SJCRH30 (cell line): ENCODE measurements around the gene ELP2. TPM values are rescaled to one million over a fixed set of nuclear protein-coding genes. Genes with fewer than 3 reads are reported as not detected.

Experiments used
- DNase-seq, 2 experiments: peaks; one replicate each; pipeline ENCODE4 v3.0.0-alpha.2; 2015 to 2020
- H3K27ac ChIP-seq: fragments of 250-450 bp; sonication (Bioruptor Pico); 2 replicates; pipeline ENCODE4 v1.5.1; 2020; ENCODE audit warnings: mild to moderate bottlenecking, moderate library complexity
- H3K27me3 ChIP-seq: fragments of 250-450 bp; sonication (Bioruptor Pico); 2 replicates; pipeline ENCODE4 v1.5.1; 2020; ENCODE audit warnings: mild to moderate bottlenecking, moderate library complexity
- H3K36me3 ChIP-seq: fragments of 250-450 bp; sonication (Bioruptor Pico); 2 replicates; pipeline ENCODE4 v1.5.1; 2020; ENCODE audit warnings: mild to moderate bottlenecking, moderate library complexity
- H3K4me1 ChIP-seq: fragments of 250-450 bp; sonication (Bioruptor Pico); 2 replicates; pipeline ENCODE4 v1.5.1; 2020; ENCODE audit warnings: mild to moderate bottlenecking, moderate library complexity
- H3K4me3 ChIP-seq: fragments of 250-450 bp; sonication (Bioruptor Pico); 2 replicates; pipeline ENCODE4 v1.5.1; 2020; ENCODE audit warnings: mild to moderate bottlenecking, moderate library complexity
- H3K9me3 ChIP-seq: fragments of 250-450 bp; sonication (Bioruptor Pico); replicated peaks from 2 replicates; pipeline ENCODE4 v1.5.1; 2020; ENCODE audit warnings: mild to moderate bottlenecking, moderate library complexity
- total RNA-seq: library from RNA; depleted of rRNA; stranded (reverse); fragments of >200 nt; shearing (Covaris generic); gene quantifications from 2 replicates; pipeline ENCODE4 v1.2.3, GENCODE V29; 2014

The ELP2 gene
- total RNA-seq, 1 experiment from 2014 or later, result 72.2 TPM

- Histone ChIP-seq H3K36me3 (no peaks in the 10 kb centered on the region), H3K4me3 (no peak overlapping the region), H3K27me3 (no peaks in the 10 kb centered on the region), H3K4me1 (no peaks in the 10 kb centered on the region), H3K27ac (no peak overlapping the region), H3K9me3 (no peaks in the 10 kb centered on the region)
- DNase-seq, result no peak
Observed at GRCh38 chr18:36185157-36185556, 55.5 kb downstream of the ELP2 start.

DNA sequence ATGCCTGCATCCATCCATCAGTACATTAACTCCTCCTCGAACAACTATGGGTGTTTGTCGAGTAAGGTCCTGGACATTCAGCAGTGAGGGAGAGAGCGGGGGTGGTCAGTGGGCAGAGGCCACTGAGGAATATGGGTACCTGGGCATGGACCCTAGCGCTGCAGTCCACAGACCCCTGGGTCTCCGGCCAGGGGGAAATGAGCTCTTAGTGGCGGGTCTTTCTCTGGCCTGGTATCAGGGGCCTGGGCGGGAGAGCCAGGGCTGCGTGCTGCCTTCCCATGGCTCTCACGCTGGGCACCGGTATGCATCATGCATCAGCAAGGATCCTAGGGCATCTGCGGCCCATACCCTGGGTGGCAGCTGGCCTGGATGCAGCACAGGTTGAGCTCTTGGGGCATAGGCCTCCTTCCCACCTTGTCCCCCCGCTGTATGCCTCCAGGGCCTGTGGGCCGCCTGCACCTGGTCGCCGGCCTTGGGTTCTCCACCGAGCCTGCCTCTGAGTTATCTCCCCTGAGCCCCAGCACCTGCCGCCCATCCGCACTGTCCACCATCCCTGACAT, 56.3 kb downstream of the ELP2 start:
- Histone ChIP-seq H3K4me1 (no peaks in the 10 kb centered on the region), H3K9me3 (no peaks in the 10 kb centered on the region), H3K27ac (no peak overlapping the region), H3K27me3 (no peaks in the 10 kb centered on the region), H3K36me3 (no peaks in the 10 kb centered on the region), H3K4me3 (no peak overlapping the region)
- DNase-seq, result no peak

- Histone ChIP-seq H3K9me3 (no peaks in the 10 kb centered on the region), H3K36me3 (no peaks in the 10 kb centered on the region), H3K4me1 (no peaks in the 10 kb centered on the region), H3K27ac (no peak overlapping the region), H3K27me3 (no peaks in the 10 kb centered on the region), H3K4me3 (peak overlapping the region; percentile 46)
- no peak for DNase-seq
Observed at GRCh38 chr18:36186461-36187192, 56.9 kb downstream of the ELP2 start.

GRCh38 chr18:36187193-36187825, 57.6 kb downstream of the ELP2 start, which contains the start of gene MOCOS:
MOCOS (plus strand) TSS chr18:36187497; CDS start chr18:36187540, 43 bp downstream.
- peak within 1 kb of the TSS; percentile 46 for H3K4me3 ChIP-seq
- DNase-seq, result peak in 1 of 2 experiments; percentile 6
- no peaks in the 10 kb centered on the region for H3K27me3 ChIP-seq
- no peaks in the 10 kb centered on the region for H3K9me3 ChIP-seq
- no peaks in the 10 kb centered on the region for H3K36me3 ChIP-seq
- no peaks in the 10 kb centered on the region for H3K4me1 ChIP-seq
- H3K27ac ChIP-seq, result no peak within 1 kb of the TSS

- no peak for DNase-seq
- H3K4me3 ChIP-seq, result no peak overlapping the region
- no peak overlapping the region for H3K27ac ChIP-seq
Observed at GRCh38 chr18:36187826-36188721, 58.4 kb downstream of the ELP2 start.

DNA sequence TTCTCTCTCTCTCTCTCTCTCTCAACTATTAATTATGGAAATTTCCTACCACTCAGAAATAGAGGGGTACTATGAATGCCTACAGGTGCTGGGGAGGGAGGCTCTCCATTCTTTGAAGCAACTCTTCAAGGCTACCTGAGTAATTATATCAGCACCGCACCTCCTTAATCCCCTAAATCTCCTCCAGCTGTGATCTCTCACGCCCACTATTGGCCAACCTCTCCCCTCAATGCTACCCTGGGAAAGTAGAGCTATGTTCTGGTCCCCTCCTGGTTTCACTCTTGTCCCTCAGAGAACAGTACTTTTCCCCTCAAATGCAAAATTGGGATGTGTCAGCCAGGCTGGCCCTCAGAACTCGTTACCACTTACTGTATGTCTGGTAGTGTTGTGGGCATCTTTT, 59.2 kb downstream of the ELP2 start:
- H3K27me3 ChIP-seq, result no peaks in the 10 kb centered on the region
- no peaks in the 10 kb centered on the region for H3K36me3 ChIP-seq
- H3K4me1 ChIP-seq, result no peaks in the 10 kb centered on the region
- no peak for DNase-seq
- no peaks in the 10 kb centered on the region for H3K9me3 ChIP-seq
- H3K27ac ChIP-seq, result no peak overlapping the region
- H3K4me3 ChIP-seq, result no peak overlapping the region

More at GRCh38 chr18:36187826-36188721, 58.4 kb downstream of the ELP2 start:
- Histone ChIP-seq H3K36me3 (no peaks in the 10 kb centered on the region), H3K27me3 (no peaks in the 10 kb centered on the region), H3K4me1 (no peaks in the 10 kb centered on the region), H3K9me3 (no peaks in the 10 kb centered on the region)

DNA sequence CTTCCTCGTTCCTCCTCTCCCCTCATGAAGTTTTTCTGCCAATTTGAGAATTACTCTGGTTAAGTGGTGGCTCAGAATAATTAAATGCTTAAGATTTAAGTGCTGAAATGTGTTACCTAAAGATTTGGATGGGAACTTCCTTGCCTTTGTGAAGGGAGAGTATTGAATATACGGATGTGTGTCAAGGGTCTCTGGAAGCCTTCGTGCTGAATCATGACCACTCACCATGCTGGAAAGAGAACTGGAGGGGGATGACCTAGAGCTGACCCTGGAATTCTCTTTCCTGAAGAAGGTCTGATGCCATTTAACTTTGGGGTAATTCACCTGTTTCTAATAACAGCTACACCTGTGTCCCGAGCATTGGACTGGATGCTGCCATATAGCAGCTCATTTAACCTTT, 59.8 kb downstream of the ELP2 start:
- H3K9me3 ChIP-seq, result no peaks in the 10 kb centered on the region
- no peaks in the 10 kb centered on the region for H3K36me3 ChIP-seq
- H3K4me3 ChIP-seq, result no peak overlapping the region
- DNase-seq, result no peak
- H3K27ac ChIP-seq, result no peak overlapping the region
- no peaks in the 10 kb centered on the region for H3K27me3 ChIP-seq
- no peaks in the 10 kb centered on the region for H3K4me1 ChIP-seq

GRCh38 chr18:36191286-36191685, 61.6 kb downstream of the ELP2 start:
- Histone ChIP-seq H3K36me3 (no peaks in the 10 kb centered on the region), H3K4me1 (no peaks in the 10 kb centered on the region), H3K27me3 (no peaks in the 10 kb centered on the region), H3K27ac (no peak overlapping the region), H3K9me3 (no peaks in the 10 kb centered on the region), H3K4me3 (no peak overlapping the region)
- DNase-seq, result no peak

- H3K4me3 ChIP-seq, result no peak overlapping the region
- no peaks in the 10 kb centered on the region for H3K27me3 ChIP-seq
- no peak overlapping the region for H3K27ac ChIP-seq
- H3K36me3 ChIP-seq, result no peaks in the 10 kb centered on the region
- no peaks in the 10 kb centered on the region for H3K9me3 ChIP-seq
- H3K4me1 ChIP-seq, result no peaks in the 10 kb centered on the region
- DNase-seq, result no peak
Observed at GRCh38 chr18:36191711-36192110, 62.0 kb downstream of the ELP2 start.

- Histone ChIP-seq H3K27ac (no peak overlapping the region), H3K27me3 (no peaks in the 10 kb centered on the region), H3K4me3 (no peak overlapping the region), H3K9me3 (no peaks in the 10 kb centered on the region), H3K4me1 (no peaks in the 10 kb centered on the region), H3K36me3 (no peaks in the 10 kb centered on the region)
- no peak for DNase-seq
Observed at GRCh38 chr18:36194600-36195315, 65.1 kb downstream of the ELP2 start.

DNA sequence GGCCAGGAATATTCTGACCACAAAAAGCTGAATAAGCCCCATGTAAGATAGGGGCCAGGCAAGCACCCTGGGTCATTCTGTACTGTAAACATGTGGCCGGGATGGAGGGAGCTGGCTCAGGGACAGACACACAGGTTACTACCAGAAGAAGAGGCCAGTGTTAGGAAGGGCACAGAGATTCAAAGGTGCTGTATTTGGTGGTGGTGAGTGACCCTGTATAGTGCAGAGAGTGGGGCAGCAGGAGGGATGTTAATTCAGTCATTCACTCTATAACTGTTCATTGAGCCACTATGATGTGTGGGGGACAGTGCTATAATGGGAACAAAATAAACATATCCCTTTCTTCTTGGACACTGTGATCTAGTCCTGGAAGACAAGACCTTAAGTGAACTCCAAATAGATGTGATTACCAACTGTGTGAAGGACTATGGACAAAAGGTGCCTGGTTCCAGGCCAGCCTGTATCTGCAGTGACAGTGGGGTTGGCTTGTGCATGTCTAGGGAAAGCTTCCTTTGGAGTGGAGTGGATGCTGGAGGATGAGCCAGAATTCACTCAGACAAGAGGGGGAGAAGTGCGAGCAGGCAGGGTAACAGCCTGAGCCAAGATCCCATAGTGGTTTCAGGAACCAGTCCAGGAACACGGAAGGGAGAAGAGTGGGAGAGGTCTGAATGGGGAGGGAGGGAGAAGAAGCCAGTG, 65.9 kb downstream of the ELP2 start:
- Histone ChIP-seq H3K27me3 (no peaks in the 10 kb centered on the region), H3K4me3 (no peak overlapping the region), H3K4me1 (no peaks in the 10 kb centered on the region), H3K36me3 (no peaks in the 10 kb centered on the region), H3K27ac (no peak overlapping the region), H3K9me3 (no peaks in the 10 kb centered on the region)
- DNase-seq, result no peak

DNA sequence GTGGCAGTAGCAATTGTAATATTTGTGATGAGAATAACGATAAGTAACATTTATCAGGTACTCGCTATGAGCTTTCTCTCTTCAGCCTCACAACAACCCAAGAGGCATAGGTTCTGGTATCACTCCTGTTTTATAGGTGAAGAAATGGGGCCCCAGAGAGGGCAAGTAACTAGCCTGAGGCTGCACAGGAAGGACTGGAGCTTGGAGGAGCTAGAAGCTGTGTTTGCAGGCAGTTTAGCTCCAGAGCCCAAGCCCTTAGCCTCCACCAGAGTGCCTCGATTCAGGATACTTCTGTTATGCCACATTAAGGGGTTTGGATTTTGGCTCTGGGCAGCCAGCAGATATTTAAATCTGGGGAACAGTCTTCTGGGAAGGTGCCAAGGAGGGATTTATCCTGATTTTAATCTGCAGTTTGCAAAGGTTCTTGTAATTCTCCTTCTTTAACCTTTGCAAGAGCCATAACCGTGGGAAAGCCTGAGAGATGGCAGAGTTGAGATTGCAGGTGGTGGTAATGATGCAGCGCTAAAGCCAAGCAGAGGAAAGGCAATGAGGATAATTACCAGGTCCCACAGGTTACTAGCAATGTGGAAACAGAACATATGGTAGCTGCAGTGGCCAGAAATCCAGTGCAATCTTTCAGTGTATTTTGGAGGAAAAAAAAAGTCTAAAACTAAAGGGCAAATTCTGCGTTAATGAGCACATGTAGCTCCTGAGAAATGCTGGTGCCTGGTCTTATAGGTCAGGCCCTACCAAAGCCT, 66.7 kb downstream of the ELP2 start:
- Histone ChIP-seq H3K9me3 (no peaks in the 10 kb centered on the region), H3K27ac (no peak overlapping the region), H3K27me3 (no peaks in the 10 kb centered on the region), H3K36me3 (no peaks in the 10 kb centered on the region), H3K4me3 (no peak overlapping the region), H3K4me1 (no peaks in the 10 kb centered on the region)
- DNase-seq, result no peak

GRCh38 chr18:36197511-36198166, 67.9 kb downstream of the ELP2 start:
- Histone ChIP-seq H3K27me3 (no peaks in the 10 kb centered on the region), H3K27ac (no peak overlapping the region), H3K36me3 (no peaks in the 10 kb centered on the region), H3K4me1 (no peaks in the 10 kb centered on the region), H3K4me3 (no peak overlapping the region), H3K9me3 (no peaks in the 10 kb centered on the region)
- DNase-seq, result no peak
